Endothelial cell (in vitro differentiated cells): ENCODE measurements around the gene EPS8L1. TPM values are rescaled to one million over a fixed set of nuclear protein-coding genes. Genes with fewer than 3 reads are reported as not detected.
"Not testable (repeated sequence)": the region's sequence is repeated elsewhere in the genome, so short reads cannot be mapped to it uniquely, and the experiment has no call there.

Experiments used
- DNase-seq: peaks from one replicate; pipeline ENCODE4 v3.0.0; 2021; ENCODE audit warnings: low spot score
- H3K27ac Mint-ChIP-seq: one replicate; pipeline ENCODE4 v1.8.0; 2021; ENCODE audit warnings: mixed read lengths, inconsistent platforms; ENCODE audit not compliant: unreplicated experiment
- H3K27me3 Mint-ChIP-seq: one replicate; pipeline ENCODE4 v1.8.0; 2021; ENCODE audit warnings: mild to moderate bottlenecking, moderate library complexity, mixed read lengths, inconsistent platforms; ENCODE audit not compliant: unreplicated experiment
- H3K36me3 Mint-ChIP-seq: one replicate; pipeline ENCODE4 v1.8.0; 2021; ENCODE audit warnings: mild to moderate bottlenecking, low read depth, mixed read lengths, inconsistent platforms; ENCODE audit not compliant: unreplicated experiment
- H3K4me1 Mint-ChIP-seq: one replicate; pipeline ENCODE4 v1.8.0; 2021; ENCODE audit warnings: mild to moderate bottlenecking, mixed read lengths, inconsistent platforms; ENCODE audit not compliant: unreplicated experiment
- H3K4me3 Mint-ChIP-seq: one replicate; pipeline ENCODE4 v1.8.0; 2021; ENCODE audit warnings: mild to moderate bottlenecking, mixed read lengths, inconsistent platforms; ENCODE audit not compliant: unreplicated experiment
- H3K9me3 Mint-ChIP-seq: one replicate; pipeline ENCODE4 v1.8.0; 2021; ENCODE audit warnings: mixed read lengths, inconsistent platforms; ENCODE audit not compliant: unreplicated experiment
- CTCF ChIP-seq: fragments of 200-600 bp; sonication (generic); IDR thresholded peaks from one replicate; pipeline ENCODE4 v1.5.0; 2021; ENCODE audit warnings: antibody characterized with exemption; ENCODE audit not compliant: unreplicated experiment
- total RNA-seq: library from RNA; stranded (reverse); fragmentation: NEBNext Ultra II Directional; extraction: Animal tissue kit (Norgen Biotek cat#: 25700); gene quantifications from one replicate; pipeline ENCODE4 v1.2.1, GENCODE V29; 2021; ENCODE audit not compliant: unreplicated experiment

Gene EPS8L1
- total RNA-seq, 1 donor from 2014 or later = 24.6 TPM

DNA sequence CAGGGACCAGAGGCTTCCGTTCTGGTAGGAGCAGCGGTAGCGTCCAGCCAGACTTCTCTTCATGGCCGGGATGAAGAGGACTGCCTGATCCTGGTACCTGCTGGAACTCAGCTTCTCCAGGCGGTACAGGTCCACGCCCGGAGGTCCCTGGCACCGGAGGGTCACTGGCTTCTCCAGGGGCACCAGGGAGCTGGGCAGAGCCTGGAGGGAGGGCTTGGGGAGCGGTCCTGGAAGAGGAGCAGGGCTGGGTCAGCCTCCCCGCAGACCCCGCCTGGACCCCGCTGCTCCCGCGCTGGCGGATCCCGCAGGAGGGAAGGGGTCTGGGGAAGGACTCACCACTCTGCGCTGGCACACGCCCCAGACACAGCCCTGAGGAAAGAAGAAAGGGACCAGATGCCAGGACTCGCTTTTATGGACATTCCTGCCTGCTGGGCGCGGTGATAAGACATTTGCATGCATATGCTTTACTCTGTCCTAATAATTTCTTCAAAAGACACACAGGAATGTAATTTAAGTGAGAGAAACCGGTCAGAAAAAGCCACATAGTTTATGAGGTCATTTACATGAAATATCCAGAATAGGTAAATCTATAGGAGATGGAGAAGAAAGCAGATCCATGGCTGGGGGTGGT is 43.4 kb upstream of the EPS8L1 start:
- no peak overlapping the region for H3K27ac Mint-ChIP-seq
- DNase-seq = no peak
- no peaks in the 10 kb centered on the region for H3K4me1 Mint-ChIP-seq
- H3K4me3 Mint-ChIP-seq = peak overlapping the region; percentile 34
- H3K27me3 Mint-ChIP-seq = peaks cover 11% of the 10 kb centered on the region
- TF ChIP-seq CTCF = no peak
- no peaks in the 10 kb centered on the region for H3K9me3 Mint-ChIP-seq
- H3K36me3 Mint-ChIP-seq = no peaks in the 10 kb centered on the region

GRCh38 chr19:55032976-55033643 is 42.6 kb upstream of the EPS8L1 start:
- H3K36me3 Mint-ChIP-seq, H3K27me3 Mint-ChIP-seq, DNase-seq, H3K4me1 Mint-ChIP-seq, H3K9me3 Mint-ChIP-seq, H3K4me3 Mint-ChIP-seq, H3K27ac Mint-ChIP-seq: not testable (repeated sequence)

GRCh38 chr19:55034751-55035150 is 40.9 kb upstream of the EPS8L1 start:
- H3K4me3 Mint-ChIP-seq = peak overlapping the region; percentile 63
- no peaks in the 10 kb centered on the region for H3K9me3 Mint-ChIP-seq
- H3K4me1 Mint-ChIP-seq = no peaks in the 10 kb centered on the region
- peaks cover 3% of the 10 kb centered on the region for H3K27me3 Mint-ChIP-seq
- H3K27ac Mint-ChIP-seq = no peak overlapping the region
- no peak for DNase-seq
- H3K36me3 Mint-ChIP-seq = no peaks in the 10 kb centered on the region
- TF ChIP-seq CTCF = no peak

DNA sequence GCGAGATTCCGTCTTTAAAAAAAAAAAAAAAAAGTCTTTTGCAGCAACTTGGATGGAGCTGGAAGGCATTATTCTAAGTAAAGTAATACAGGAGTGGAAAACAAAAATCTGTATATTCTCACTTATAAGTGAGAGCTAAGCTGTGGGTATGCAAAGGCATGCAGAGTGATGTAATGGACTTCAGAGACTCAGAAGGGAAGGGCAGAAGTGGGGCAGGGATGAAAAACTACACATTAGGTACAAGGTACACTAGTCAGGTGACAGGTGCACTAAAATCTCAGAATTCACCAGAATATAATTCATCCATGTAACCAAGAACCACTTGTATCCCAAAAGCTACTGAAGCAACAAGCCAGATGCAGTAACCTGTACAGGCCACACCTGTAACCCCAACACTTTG is 39.6 kb upstream of the EPS8L1 start:
- Mint-ChIP-seq H3K4me1 (no peaks in the 10 kb centered on the region), H3K27ac (no peak overlapping the region), H3K36me3 (no peaks in the 10 kb centered on the region), H3K4me3 (peak overlapping the region; percentile 6), H3K27me3 (peaks cover 3% of the 10 kb centered on the region), H3K9me3 (no peaks in the 10 kb centered on the region)
- DNase-seq = no peak
- TF ChIP-seq CTCF = no peak

- H3K4me1 Mint-ChIP-seq = peaks cover 12% of the 10 kb centered on the region
- H3K9me3 Mint-ChIP-seq, H3K27me3 Mint-ChIP-seq, H3K36me3 Mint-ChIP-seq, DNase-seq, H3K4me3 Mint-ChIP-seq, H3K27ac Mint-ChIP-seq: not testable (repeated sequence)
Observed at GRCh38 chr19:55037603-55038002, 38.1 kb upstream of the EPS8L1 start.

GRCh38 chr19:55040654-55041053 is 35.0 kb upstream of the EPS8L1 start:
- H3K4me3 Mint-ChIP-seq, DNase-seq, H3K9me3 Mint-ChIP-seq, H3K36me3 Mint-ChIP-seq, H3K27me3 Mint-ChIP-seq, H3K27ac Mint-ChIP-seq: not testable (repeated sequence)
- peaks cover 14% of the 10 kb centered on the region for H3K4me1 Mint-ChIP-seq
